Activated CD8-positive, alpha-beta T cell treated with anti-CD3 and anti-CD28 coated beads for 36 hours (primary cell): ENCODE data around the gene STRN. TPM values are rescaled to one million over a fixed set of nuclear protein-coding genes. Genes with fewer than 3 reads are reported as not detected.
"Not testable (repeated sequence)": the region's sequence is repeated elsewhere in the genome, so short reads cannot be mapped to it uniquely, and the experiment has no call there.

ENCODE experiments used
- ATAC-seq: fragments of 200-7000 bp; cut with Tn5 transposase; one replicate; pipeline ENCODE4 v1.10.0; 2021; ENCODE audit warnings: mild to moderate bottlenecking, moderate library complexity
- CTCF ChIA-PET: fragments of 350-600 bp; sonication (Branson Sonifier 250); formaldehyde crosslinking; loops from one replicate; lab custom pipeline; 2021; ENCODE audit warnings: antibody characterized with exemption; lab: Charles Lee
- POLR2A ChIA-PET: fragments of 350-600 bp; sonication (Branson Sonifier 250); formaldehyde crosslinking; loops from one replicate; lab custom pipeline; 2021; ENCODE audit warnings: antibody characterized with exemption; lab: Charles Lee
- DNase-seq: peaks from one replicate; pipeline ENCODE4 v3.0.0-alpha.2; 2020
- H3K27ac Mint-ChIP-seq: one replicate; pipeline ENCODE4 v1.8.0; 2021; ENCODE audit warnings: mild to moderate bottlenecking, mixed read lengths
- H3K27me3 Mint-ChIP-seq: one replicate; pipeline ENCODE4 v1.8.0; 2021; ENCODE audit warnings: mixed read lengths
- H3K36me3 Mint-ChIP-seq: one replicate; pipeline ENCODE4 v1.8.0; 2021; ENCODE audit warnings: low read depth, mixed read lengths
- H3K4me1 Mint-ChIP-seq: one replicate; pipeline ENCODE4 v1.8.0; 2021; ENCODE audit warnings: low read depth, mixed read lengths
- H3K4me3 Mint-ChIP-seq: one replicate; pipeline ENCODE4 v1.8.0; 2021; ENCODE audit warnings: mild to moderate bottlenecking, moderate library complexity, mixed read lengths
- H3K9me3 Mint-ChIP-seq: one replicate; pipeline ENCODE4 v1.8.0; 2021; ENCODE audit warnings: mixed read lengths
- CTCF ChIP-seq: fragments of 200-600 bp; IDR thresholded peaks from one replicate; pipeline ENCODE4 v1.8.0; 2022; ENCODE audit warnings: antibody characterized with exemption, mild to moderate bottlenecking
- intact Hi-C: fragments of 100-400 bp; cut with micrococcal nuclease; formaldehyde crosslinking; loops from one replicate; pipeline ENCODE4 v1.10.0; 2022
- total RNA-seq, 2 experiments: library from RNA; stranded (reverse); gene quantifications; one replicate each; pipeline ENCODE4 v1.2.3, GENCODE V29; 2021

Gene STRN
- total RNA-seq, 2 experiments from 2014 or later = 24.0 to 25.9 TPM

GRCh38 chr2:37000988-37001556 is 34.7 kb upstream of the STRN start:
- POLR2A ChIA-PET = interaction anchor here (0.6 kb wide), 1 partner anchor 33 kb away, joined by 3 read pairs; no protein-coding TSS in a partner anchor
- no peaks in the 10 kb centered on the region for H3K27me3 Mint-ChIP-seq
- H3K36me3 Mint-ChIP-seq = peaks cover 24% of the 10 kb centered on the region
- TF ChIP-seq CTCF = no peak
- CTCF ChIA-PET = no interaction called here
- intact Hi-C loops = no loop called here
- no peak overlapping the region for H3K27ac Mint-ChIP-seq
- no peaks in the 10 kb centered on the region for H3K4me1 Mint-ChIP-seq
- H3K9me3 Mint-ChIP-seq = no peaks in the 10 kb centered on the region
- DNase-seq (no peak), ATAC-seq (no peak)
- H3K4me3 Mint-ChIP-seq = no peak overlapping the region

- no peak for ATAC-seq
- H3K27ac Mint-ChIP-seq = no peak overlapping the region
- no peak overlapping the region for H3K4me3 Mint-ChIP-seq
- H3K9me3 Mint-ChIP-seq = no peaks in the 10 kb centered on the region
- TF ChIP-seq CTCF = no peak
- H3K36me3 Mint-ChIP-seq = peaks cover 24% of the 10 kb centered on the region
- CTCF ChIA-PET = no interaction called here
- no peaks in the 10 kb centered on the region for H3K27me3 Mint-ChIP-seq
- intact Hi-C loops = no loop called here
- no peaks in the 10 kb centered on the region for H3K4me1 Mint-ChIP-seq
- no peak for DNase-seq
- POLR2A ChIA-PET = interaction anchor here (0.6 kb wide), 1 partner anchor 32 kb away, joined by 3 read pairs; no protein-coding TSS in a partner anchor
These were observed 34.0 kb upstream of the STRN start for GRCh38 chr2:37000318-37000717.

GRCh38 chr2:36999416-36999815 is 33.1 kb upstream of the STRN start:
- intact Hi-C loops, CTCF ChIA-PET, POLR2A ChIA-PET, H3K9me3 Mint-ChIP-seq, ATAC-seq, H3K4me3 Mint-ChIP-seq, DNase-seq, H3K27ac Mint-ChIP-seq, H3K4me1 Mint-ChIP-seq, H3K27me3 Mint-ChIP-seq: not testable (repeated sequence)
- peaks cover 24% of the 10 kb centered on the region for H3K36me3 Mint-ChIP-seq

- intact Hi-C loops = no loop called here
- ATAC-seq (no peak), DNase-seq (no peak)
- no peaks in the 10 kb centered on the region for H3K27me3 Mint-ChIP-seq
- H3K27ac Mint-ChIP-seq = no peak overlapping the region
- ChIA-PET CTCF (no interaction called here), POLR2A (no interaction called here)
- H3K4me1 Mint-ChIP-seq = no peaks in the 10 kb centered on the region
- no peaks in the 10 kb centered on the region for H3K9me3 Mint-ChIP-seq
- no peak for TF ChIP-seq CTCF
- peaks cover 10% of the 10 kb centered on the region for H3K36me3 Mint-ChIP-seq
- no peak overlapping the region for H3K4me3 Mint-ChIP-seq
These were observed 27.7 kb upstream of the STRN start for GRCh38 chr2:36993841-36994620.

GRCh38 chr2:36988008-36988407 is 21.7 kb upstream of the STRN start:
- ChIA-PET POLR2A (no interaction called here), CTCF (no interaction called here)
- Mint-ChIP-seq H3K27me3 (no peaks in the 10 kb centered on the region), H3K36me3 (peaks cover 5% of the 10 kb centered on the region), H3K27ac (no peak overlapping the region), H3K9me3 (no peaks in the 10 kb centered on the region), H3K4me3 (no peak overlapping the region), H3K4me1 (no peaks in the 10 kb centered on the region)
- TF ChIP-seq CTCF = no peak
- intact Hi-C loops = no loop called here
- DNase-seq (no peak), ATAC-seq (no peak)
